Skin epidermis (tissue), 12 donors: Measurements from ENCODE around the gene SLC5A5.

Source experiments
- H3K27ac ChIP-seq, 21 experiments: fragments of 200-600 bp; sonication (generic) in 11 of 21; one replicate each; pipeline ENCODE4 v1.5.0; 2020; ENCODE audit warnings: mild to moderate bottlenecking in 3 of 21, inconsistent platforms in 2 of 21, moderate library complexity in 2 of 21
- H3K4me3 ChIP-seq, 7 experiments: fragments of 200-600 bp; sonication (generic) in 2 of 7; one replicate each; pipeline ENCODE4 v1.5.0; 2020; ENCODE audit warnings: inconsistent platforms in 2 of 7, mild to moderate bottlenecking in 2 of 7, moderate library complexity in 1 of 7

The SLC5A5 gene

GRCh38 chr19:17943274-17944221, 71.8 kb downstream of the SLC5A5 start:
- H3K27ac ChIP-seq = peak overlapping the region in 10 of 21 experiments; percentile 2 to 60 (median 37)
- peak overlapping the region in 4 of 7 experiments; percentile 4 to 41 (median 8) for H3K4me3 ChIP-seq

- H3K27ac ChIP-seq = peak overlapping the region in 8 of 21 experiments; percentile 4 to 60 (median 40)
- no peak overlapping the region for H3K4me3 ChIP-seq
These were observed 72.6 kb downstream of the SLC5A5 start for GRCh38 chr19:17944301-17944700.
